Stimulated activated CD4-positive, alpha-beta T cell treated with anti-CD3 and anti-CD28 coated beads, Interleukin-4, amount 100 ng/mL, for 1 hour (primary cell): ENCODE data around the gene HDAC7.
A peak's percentile ranks its signal among the peaks of the same experiment; 100 is the strongest.

Experiments
- DNase-seq: peaks from one replicate; pipeline ENCODE4 v3.0.0-alpha.2; 2020

Gene HDAC7

GRCh38 chr12:47757840-47758583 is 61.7 kb downstream of the HDAC7 start:
- DNase-seq, result no peak

DNA sequence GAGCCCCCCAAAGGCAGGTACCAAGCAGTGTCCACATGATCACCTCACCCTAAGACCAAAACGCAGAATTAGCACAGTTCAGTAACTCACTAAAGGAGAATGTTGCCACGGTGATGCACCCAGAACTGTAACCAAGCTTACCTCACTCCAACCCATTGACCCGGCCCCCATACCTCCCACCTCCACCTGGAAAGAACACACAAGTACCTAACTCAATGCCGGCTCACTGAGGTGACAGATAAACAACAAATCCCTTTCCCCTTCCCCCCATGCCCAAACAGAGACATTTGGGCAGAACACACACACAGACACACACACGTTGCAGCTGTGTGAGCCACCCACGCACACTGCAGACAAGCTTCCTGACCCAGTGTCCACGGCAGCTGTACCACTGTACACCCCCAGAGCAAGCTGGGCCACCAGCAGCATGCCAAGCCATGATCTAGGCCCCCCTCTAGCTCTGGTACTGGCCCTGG is 62.3 kb downstream of the HDAC7 start:
- no peak for DNase-seq

- peak; percentile 29 for DNase-seq
Observed at GRCh38 chr12:47755655-47756562, 63.8 kb downstream of the HDAC7 start.

- DNase-seq, result no peak
Observed at GRCh38 chr12:47754881-47755280, 64.8 kb downstream of the HDAC7 start.

DNA sequence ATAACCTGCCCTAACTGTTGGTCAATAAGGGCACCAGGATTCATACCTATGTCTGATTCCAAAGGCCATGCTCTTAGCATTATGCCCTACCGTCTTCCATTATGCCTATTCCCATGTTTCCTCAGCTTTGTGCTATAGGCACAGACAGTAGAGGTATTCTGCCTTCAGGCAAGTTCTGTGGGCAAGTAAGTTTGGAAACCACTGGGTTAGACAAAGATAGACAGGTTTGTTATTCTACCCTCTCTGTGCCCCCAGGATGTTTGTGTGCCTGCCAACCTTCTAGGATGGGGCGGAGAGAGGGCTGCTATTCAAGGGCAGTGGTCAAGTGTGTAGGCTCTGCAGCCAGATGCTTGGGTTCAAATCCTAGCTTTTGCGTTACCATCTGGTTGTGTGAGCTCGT is 65.6 kb downstream of the HDAC7 start:
- DNase-seq, result no peak

DNA sequence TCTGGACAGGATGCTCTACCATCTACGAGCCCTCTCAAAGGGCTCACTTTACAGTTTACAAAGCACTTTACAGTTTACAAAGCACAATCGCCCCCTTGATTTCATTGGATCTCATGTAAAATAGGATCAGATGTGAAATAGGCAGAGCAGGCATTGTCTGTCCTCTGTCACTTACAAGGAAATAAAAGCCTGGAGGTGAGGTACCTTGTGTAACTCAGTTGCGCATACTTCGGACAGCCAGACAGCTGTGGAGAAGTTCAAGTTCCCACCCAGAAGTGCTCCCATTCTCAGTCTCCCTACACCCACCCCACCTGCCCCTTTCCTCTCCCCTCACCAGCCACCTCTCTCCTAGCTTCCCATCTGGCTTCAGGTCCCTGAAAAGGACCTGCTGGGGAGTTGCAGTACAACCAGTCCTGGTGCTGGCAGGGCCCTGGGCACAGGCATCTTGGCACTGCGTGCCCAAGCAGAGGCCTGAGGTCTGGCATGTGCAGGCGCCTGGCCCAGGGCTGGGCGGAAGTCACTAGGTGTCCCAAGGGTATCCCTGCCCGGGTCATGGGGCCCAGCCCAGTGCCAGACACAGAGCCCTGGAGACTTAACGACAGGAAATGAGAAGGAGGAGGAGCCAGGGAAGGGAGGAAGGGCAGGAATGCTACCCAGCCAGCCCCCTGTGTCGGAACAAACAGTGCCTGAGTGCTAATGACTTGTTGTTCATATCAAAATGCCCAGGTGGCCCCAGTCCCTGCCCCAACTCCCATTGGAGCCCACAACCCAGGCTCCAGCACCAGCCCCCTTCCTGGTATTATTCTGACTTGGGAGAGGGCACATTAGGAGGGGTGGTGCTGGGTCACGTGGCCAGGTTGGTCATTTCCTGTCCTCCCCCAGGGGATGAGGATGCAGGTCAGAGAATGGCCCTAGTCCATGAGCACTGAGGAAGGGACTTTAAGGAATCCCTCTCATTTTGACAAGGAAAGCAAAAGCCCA is 66.4 kb downstream of the HDAC7 start:
- no peak for DNase-seq

GRCh38 chr12:47752552-47752951 is 67.2 kb downstream of the HDAC7 start:
- DNase-seq, result no peak

DNA sequence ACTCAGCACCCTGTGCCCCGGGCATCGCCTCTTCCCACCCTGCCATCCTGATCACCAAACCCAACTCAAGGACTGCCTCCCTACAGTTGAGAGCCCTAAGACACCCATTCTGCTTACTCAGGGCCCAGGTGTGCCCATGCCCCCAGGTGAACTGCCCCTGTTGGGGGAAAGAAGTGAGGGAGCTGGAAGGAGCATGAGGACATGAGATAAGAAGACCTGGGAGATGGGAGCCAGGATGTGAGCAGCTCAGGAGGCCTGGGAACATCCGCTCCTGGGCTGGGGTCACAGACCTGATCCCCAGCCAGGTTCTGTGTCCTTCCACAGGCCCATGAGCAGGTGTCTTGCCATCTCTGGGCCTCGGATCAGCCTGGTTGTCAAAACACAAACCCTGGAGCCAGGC is 67.6 kb downstream of the HDAC7 start:
- DNase-seq, result no peak

- DNase-seq, result no peak
Observed at GRCh38 chr12:47751561-47751960, 68.1 kb downstream of the HDAC7 start.

DNA sequence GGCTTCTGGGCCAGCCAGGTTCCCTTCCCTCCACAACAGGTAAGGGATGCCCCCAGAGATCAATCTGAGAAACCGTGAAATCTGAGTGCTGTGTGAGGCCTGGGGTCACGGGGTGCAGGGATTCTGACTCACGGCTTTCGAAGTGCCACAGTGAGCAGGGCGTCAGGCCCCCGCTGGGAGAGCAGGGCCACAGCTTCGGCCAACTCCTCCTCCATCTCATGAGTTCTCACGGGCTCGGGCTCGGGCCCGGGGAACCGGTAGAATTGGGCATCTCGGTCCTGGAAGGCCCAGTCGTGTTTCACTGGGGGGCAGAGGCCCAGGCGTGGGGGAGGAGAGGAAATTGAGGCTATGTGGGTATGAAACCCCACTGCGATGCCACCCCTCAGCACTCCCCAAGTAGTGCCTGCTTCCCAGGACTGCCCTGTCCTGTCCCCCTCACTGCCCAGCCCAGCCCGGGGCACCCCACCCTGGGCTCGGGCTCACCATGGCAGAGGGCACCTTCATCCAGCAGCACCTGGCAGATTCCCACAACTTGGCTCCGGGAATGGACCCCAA is 68.7 kb downstream of the HDAC7 start:
- no peak for DNase-seq

DNA sequence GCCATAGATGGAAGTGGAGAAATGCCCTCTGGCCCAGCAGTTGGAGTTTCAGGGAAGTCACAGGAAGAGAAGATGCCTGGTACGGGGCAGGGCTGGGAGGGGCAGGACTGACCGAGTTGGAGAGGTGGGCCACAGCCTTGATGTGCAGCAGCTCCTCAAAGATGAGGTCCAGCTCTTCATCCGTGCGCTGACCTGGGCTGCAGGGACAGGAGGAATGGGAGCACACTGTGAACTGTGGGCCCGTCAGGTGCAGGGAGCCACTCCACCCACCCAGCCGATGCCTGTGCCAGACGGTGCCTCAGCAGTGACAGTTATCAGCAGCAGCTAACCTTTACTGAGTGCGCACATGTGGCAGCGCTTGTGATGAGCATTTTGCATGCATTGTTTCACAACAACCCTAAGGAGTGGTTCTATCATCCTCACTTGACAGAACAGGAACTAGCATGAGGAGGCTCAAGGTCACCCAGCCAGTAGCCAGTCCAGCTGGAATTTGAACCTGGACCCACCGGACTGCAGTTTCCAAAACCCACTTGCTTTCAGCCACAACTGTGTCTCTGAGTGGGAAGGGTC is 69.4 kb downstream of the HDAC7 start:
- no peak for DNase-seq

DNA sequence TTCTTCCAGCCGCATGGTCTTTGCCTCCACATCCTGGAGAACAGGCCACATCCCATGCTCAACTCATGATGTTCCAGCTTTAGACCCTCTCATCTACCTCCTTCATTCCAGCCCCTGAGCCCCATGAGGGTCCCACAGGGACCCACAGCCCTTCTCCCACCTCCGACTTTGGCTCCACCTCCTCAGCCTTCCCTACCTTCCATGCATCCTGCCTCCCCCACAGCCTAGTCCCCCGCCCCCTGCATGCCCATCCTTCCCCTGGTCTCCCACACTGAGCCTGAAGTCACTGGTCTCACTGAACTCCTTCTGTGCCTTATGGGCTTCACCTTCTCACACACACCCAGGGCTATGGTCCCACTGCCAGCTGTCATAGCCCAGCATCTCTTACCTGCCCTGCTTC is 70.8 kb downstream of the HDAC7 start:
- DNase-seq, result no peak

GRCh38 chr12:47748507-47748828 is 71.2 kb downstream of the HDAC7 start:
- no peak for DNase-seq

GRCh38 chr12:47747596-47748506 is 71.9 kb downstream of the HDAC7 start:
- DNase-seq, result no peak

DNA sequence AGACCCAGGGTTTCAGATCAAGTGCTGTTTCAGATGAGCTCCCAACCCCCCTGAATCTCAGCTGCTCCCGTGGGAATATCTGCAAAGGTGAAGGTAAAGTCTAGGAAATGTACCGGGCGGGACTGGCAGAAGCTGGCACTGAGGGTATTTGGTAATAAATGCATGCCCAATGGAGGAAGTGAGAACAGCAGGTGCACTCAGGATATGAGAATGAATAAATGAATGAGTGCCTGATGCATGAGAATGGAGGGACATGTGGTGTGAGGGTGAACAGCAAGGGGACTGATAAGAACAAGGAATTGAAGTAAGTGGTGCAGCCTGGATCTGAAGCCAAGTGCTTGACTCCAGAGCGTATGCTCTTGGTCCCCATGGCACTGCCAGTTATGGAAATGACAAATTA is 72.6 kb downstream of the HDAC7 start:
- no peak for DNase-seq

DNA sequence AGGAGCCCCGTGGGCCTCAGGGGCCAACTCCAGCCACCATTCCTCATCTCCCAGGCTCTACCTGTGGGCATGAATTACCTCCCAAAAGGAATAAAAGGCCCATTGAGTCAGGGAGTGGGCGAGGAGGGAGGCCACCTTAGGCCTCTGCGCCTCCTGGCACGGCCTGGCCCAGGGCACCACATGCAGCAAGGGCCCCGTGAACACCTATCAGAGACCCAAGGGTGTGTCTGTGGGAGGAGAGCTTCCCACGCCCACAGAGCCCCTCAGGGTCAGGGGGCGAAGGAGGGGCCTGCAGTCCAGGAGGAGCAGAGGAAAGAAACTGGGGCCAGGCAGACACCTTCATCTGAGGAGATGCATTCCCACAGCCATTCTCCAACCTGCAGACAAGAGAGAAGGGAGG is 73.2 kb downstream of the HDAC7 start:
- DNase-seq, result no peak

DNA sequence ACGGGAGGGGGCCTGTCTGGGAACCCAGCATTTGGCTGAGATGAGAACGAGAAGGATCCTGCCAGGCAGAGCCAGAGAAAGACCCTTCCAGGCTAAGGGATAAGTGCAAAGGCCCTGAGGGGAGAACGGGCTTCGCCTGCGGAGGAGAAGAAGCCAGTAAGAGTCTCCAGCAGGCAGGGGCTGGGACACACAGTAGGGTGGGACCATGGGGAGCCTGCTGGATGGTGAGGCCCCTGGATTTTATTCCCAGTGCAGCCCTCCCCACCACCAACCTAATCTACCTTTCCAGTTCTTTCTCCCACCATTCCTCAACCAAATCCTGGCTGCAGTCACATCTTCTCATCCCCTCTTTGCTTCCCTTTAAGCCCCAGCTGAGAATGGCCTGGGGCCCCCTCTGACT is 73.6 kb downstream of the HDAC7 start:
- DNase-seq, result no peak

- no peak for DNase-seq
Observed at GRCh38 chr12:47745485-47746041, 74.1 kb downstream of the HDAC7 start.

DNA sequence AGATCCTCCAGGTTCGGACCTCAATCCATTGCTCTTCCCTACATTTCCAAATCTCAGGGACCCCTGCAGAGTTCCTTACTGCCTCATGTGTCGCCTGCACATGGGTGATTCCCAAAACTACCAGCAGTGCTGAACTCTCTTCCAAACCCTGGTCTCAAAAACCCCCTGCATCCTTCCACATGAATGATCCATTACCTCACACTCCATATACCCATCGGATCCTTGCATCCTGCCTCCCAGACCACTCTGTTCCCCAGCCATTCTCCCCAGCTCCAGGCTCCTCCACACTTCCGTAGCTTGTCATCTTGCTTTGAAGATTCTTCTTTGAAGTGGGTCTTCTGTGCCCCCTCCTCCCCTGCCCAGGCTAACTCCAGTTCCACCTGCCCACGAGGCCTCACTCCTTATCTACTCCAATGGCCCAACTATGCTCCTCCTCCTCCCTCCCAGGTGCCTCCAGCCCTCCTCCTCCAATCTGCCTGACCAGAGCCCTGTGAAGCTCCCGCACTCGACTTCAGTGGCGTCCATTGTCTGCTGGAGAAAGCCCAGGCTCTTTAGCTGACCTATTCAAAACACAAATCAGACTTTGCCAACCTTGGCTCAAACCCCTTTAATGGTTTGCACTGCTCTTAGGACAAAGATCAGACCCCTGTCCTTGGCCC is 74.8 kb downstream of the HDAC7 start:
- no peak for DNase-seq

- DNase-seq, result peak; percentile 69
Observed at GRCh38 chr12:47744005-47744651, 75.6 kb downstream of the HDAC7 start.
